HG02852 (cell line): ENCODE data around the gene TM6SF1.

ENCODE experiments used
- ATAC-seq: cut with Tn5 transposase; IDR thresholded peaks from one replicate; pipeline ENCODE4 v1.9.1; 2021; ENCODE audit warnings: mild to moderate bottlenecking, moderate library complexity; ENCODE audit not compliant: unreplicated experiment

TM6SF1 gene

GRCh38 chr15:83170474-83171165 is 63.2 kb downstream of the TM6SF1 start:
- ATAC-seq, result no peak

- ATAC-seq, result no peak
Measured at GRCh38 chr15:83174891-83175290, 67.4 kb downstream of the TM6SF1 start.

DNA sequence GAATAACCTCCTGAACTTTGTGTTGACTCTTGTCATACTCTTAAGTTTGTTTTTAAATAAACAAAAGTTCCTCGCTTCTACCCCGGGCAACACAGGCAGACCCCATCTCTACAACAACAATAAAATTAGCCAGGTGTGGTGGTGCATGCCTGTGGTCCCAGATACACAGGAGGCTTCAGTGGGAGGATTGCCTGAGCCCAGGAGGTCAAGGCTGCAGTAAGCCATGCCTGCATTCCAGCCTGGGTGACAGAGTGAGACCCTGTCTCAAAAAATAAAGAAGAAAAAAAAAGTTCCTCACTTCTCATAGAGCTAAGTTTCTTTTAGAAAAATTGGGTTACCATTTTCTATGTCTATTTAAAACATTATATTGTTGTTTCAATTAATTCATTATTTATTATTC is 70.9 kb downstream of the TM6SF1 start:
- ATAC-seq, result no peak

- no peak for ATAC-seq
Measured at GRCh38 chr15:83178869-83179325, 71.5 kb downstream of the TM6SF1 start.

GRCh38 chr15:83185561-83185960 is 78.1 kb downstream of the TM6SF1 start:
- no peak for ATAC-seq
